B cell (primary cell): Measurements from ENCODE around the gene FSIP1. TPM values are rescaled to one million over a fixed set of nuclear protein-coding genes. Genes with fewer than 3 reads are reported as not detected.

Experiments
- ATAC-seq: fragments of 200-7000 bp; cut with Tn5 transposase; one replicate; pipeline ENCODE4 v1.10.0; 2021; ENCODE audit warnings: low read depth, mild to moderate bottlenecking, moderate number of reproducible peaks, moderate library complexity
- CTCF ChIA-PET: fragments of 350-600 bp; sonication (Branson Sonifier 250); formaldehyde crosslinking; loops from one replicate; lab custom pipeline; 2021; ENCODE audit warnings: antibody characterized with exemption, inconsistent platforms; lab: Charles Lee
- POLR2A ChIA-PET: fragments of 350-600 bp; sonication (Branson Sonifier 250); formaldehyde crosslinking; loops from one replicate; lab custom pipeline; 2021; ENCODE audit warnings: antibody characterized with exemption; lab: Charles Lee
- DNase-seq: peaks from one replicate; pipeline ENCODE4 v3.0.0; 2013
- H2AFZ ChIP-seq: 2 replicates; pipeline ENCODE4 v1.6.1; 2012; ENCODE audit warnings: mild to moderate bottlenecking, low read depth, low read length; ENCODE audit not compliant: insufficient read depth, poor library complexity, severe bottlenecking
- H3K27ac ChIP-seq, 2 donors: 1 replicate in 1 of 2; 2 replicates in 1 of 2; pipeline ENCODE4 v1.5.1; 2012 to 2013; ENCODE audit warnings: low read length in 2 of 2, mild to moderate bottlenecking in 2 of 2, moderate library complexity in 1 of 2
- H3K27me3 ChIP-seq, 4 experiments: fragments of 200-600 bp in 1 of 4; sonication (generic) in 1 of 4; replicated peaks in 1 of 4; 1 replicate in 2 of 4; 2 replicates in 2 of 4; pipeline versions ENCODE4 v1.6.1 to v1.7.0; 2013 to 2016; ENCODE audit warnings: low read length in 3 of 4, mild to moderate bottlenecking in 2 of 4, mixed read lengths in 1 of 4, moderate library complexity in 1 of 4; ENCODE audit not compliant: insufficient read depth in 4 of 4, control insufficient read depth in 3 of 4; ENCODE audit errors: control extremely low read depth in 1 of 4
- H3K36me3 ChIP-seq, 2 experiments: replicated peaks in 1 of 2; 1 replicate in 1 of 2; 2 replicates in 1 of 2; pipeline versions ENCODE4 v1.6.1 to v1.7.1; 2013; ENCODE audit warnings: low read length in 1 of 2; ENCODE audit not compliant: insufficient read depth in 2 of 2, control insufficient read depth in 1 of 2; ENCODE audit errors: control extremely low read depth in 1 of 2, extremely low read depth in 1 of 2
- H3K4me1 ChIP-seq, 2 donors: fragments of 200-600 bp in 1 of 2; sonication (generic) in 1 of 2; 1 replicate in 1 of 2; 2 replicates in 1 of 2; pipeline versions ENCODE4 v1.5.1 to v1.6.1; 2013 to 2017; ENCODE audit warnings: low read length in 2 of 2; ENCODE audit not compliant: control insufficient read depth in 2 of 2, insufficient read depth in 2 of 2
- H3K4me2 ChIP-seq: replicated peaks from 2 replicates; pipeline ENCODE3; 2012; ENCODE audit warnings: mild to moderate bottlenecking, low read depth, low read length; ENCODE audit not compliant: poor library complexity, severe bottlenecking
- H3K4me3 ChIP-seq, 5 experiments: fragments of 200-600 bp in 1 of 5; sonication (generic) in 1 of 5; 1 replicate in 3 of 5; 2 replicates in 2 of 5; pipeline versions ENCODE4 v1.5.1 to v1.7.0; 2011 to 2016; ENCODE audit warnings: low read length in 4 of 5, mild to moderate bottlenecking in 4 of 5, low read depth in 2 of 5, control low read depth in 1 of 5, moderate library complexity in 1 of 5; ENCODE audit not compliant: insufficient read depth in 1 of 5; ENCODE audit errors: control extremely low read depth in 1 of 5, extremely low read depth in 1 of 5
- H3K79me2 ChIP-seq: fragments of 200-600 bp; sonication (generic); one replicate; pipeline ENCODE4 v1.6.0; 2016; ENCODE audit warnings: low read length; ENCODE audit not compliant: control insufficient read depth, insufficient read depth
- H3K9ac ChIP-seq: fragments of 200-600 bp; sonication (generic); 2 replicates; pipeline ENCODE4 v1.6.1; 2017; ENCODE audit warnings: mild to moderate bottlenecking, low read length, moderate library complexity
- H3K9me3 ChIP-seq, 3 donors: one replicate each; pipeline versions ENCODE4 v1.6.1 to v1.7.1; 2013; ENCODE audit warnings: low read length in 2 of 3; ENCODE audit not compliant: control insufficient read depth in 2 of 3, insufficient read depth in 1 of 3; ENCODE audit errors: control extremely low read depth in 1 of 3
- H4K20me1 ChIP-seq: 2 replicates; pipeline ENCODE4 v1.6.0; 2012; ENCODE audit warnings: mild to moderate bottlenecking, low read length; ENCODE audit not compliant: insufficient read depth, control insufficient read depth, poor library complexity, severe bottlenecking
- H3K27ac Mint-ChIP-seq: one replicate; pipeline ENCODE4 v1.8.0; 2021; ENCODE audit warnings: mixed read lengths
- H3K27me3 Mint-ChIP-seq: one replicate; pipeline ENCODE4 v1.8.0; 2021; ENCODE audit warnings: mixed read lengths
- H3K4me1 Mint-ChIP-seq: one replicate; pipeline ENCODE4 v1.8.0; 2021; ENCODE audit warnings: mixed read lengths
- H3K4me3 Mint-ChIP-seq: one replicate; pipeline ENCODE4 v1.8.0; 2021; ENCODE audit warnings: mixed read lengths
- H3K9me3 Mint-ChIP-seq: one replicate; pipeline ENCODE4 v1.8.0; 2022; ENCODE audit warnings: mixed read lengths; ENCODE audit not compliant: insufficient read depth
- CTCF ChIP-seq: fragments of 200-600 bp; IDR thresholded peaks from one replicate; pipeline ENCODE4 v1.8.0; 2022; ENCODE audit warnings: antibody characterized with exemption, mild to moderate bottlenecking
- EZH2 ChIP-seq: IDR thresholded peaks from 2 replicates; pipeline ENCODE4 v1.6.1; 2012; ENCODE audit warnings: borderline replicate concordance, low read depth, mild to moderate bottlenecking, moderate library complexity, low read length; ENCODE audit not compliant: insufficient read depth, poor library complexity, severe bottlenecking
- WGBS: methylation state at CpG from one replicate; pipeline ENCODE4 v1.1.5; 2013; ENCODE audit warnings: missing lambda C conversion rate; ENCODE audit not compliant: insufficient coverage; 5-methylcytosine and 5-hydroxymethylcytosine counted together
- intact Hi-C: fragments of 100-400 bp; cut with micrococcal nuclease; formaldehyde crosslinking; loops from one replicate; pipeline ENCODE4 v1.10.0; 2022
- polyA plus RNA-seq: library from polyadenylated mRNA; depleted of rRNA; stranded (reverse); fragments of >200 nt; gene quantifications from 2 replicates; pipeline ENCODE4 v1.2.3, GENCODE V29; 2012
- total RNA-seq, 2 donors: library from RNA; stranded (reverse); fragments of 120-200 nt in 1 of 2; gene quantifications; 1 replicate in 1 of 2; 2 replicates in 1 of 2; pipeline versions ENCODE4 v1.2.3 to v1.2.4, GENCODE V29; 2013 to 2022

FSIP1 gene
- total and polyA plus RNA-seq, 2 donors (not counting 1 experiment from before 2014, with no cell fraction given): 0.19 to 0.49 TPM

GRCh38 chr15:39579487-39580116, 203.0 kb downstream of the FSIP1 start:
- 84% methylated on average over 11 of the region's 18 CpGs for WGBS
- Histone ChIP-seq H3K79me2 (no peaks in the 10 kb centered on the region), H3K36me3 (no peaks in the 10 kb centered on the region), H3K9ac (no peak overlapping the region), H3K4me1 (peaks cover 6 to 20% of the 10 kb centered on the region in 2 donors), H3K27me3 (peaks cover 0 to 28% (median 4%) of the 10 kb centered on the region in 4 experiments), H4K20me1 (no peaks in the 10 kb centered on the region), H3K27ac (no peak overlapping the region), H2AFZ (no peak overlapping the region), H3K4me2 (peak overlapping the region; percentile 60), H3K4me3 (no peak overlapping the region), H3K9me3 (no peaks in the 10 kb centered on the region)
- CTCF ChIA-PET: interaction anchor here (1.4 kb wide), 1 partner anchor 9 kb away, joined by 3 read pairs; no protein-coding TSS in a partner anchor
- TF ChIP-seq EZH2: no peak
- TF ChIP-seq CTCF: no peak
- peak overlapping the region; percentile 69 for H3K4me3 Mint-ChIP-seq
- ATAC-seq: no peak
- intact Hi-C loops: no loop called here
- no peaks in the 10 kb centered on the region for H3K9me3 Mint-ChIP-seq
- peaks cover 13% of the 10 kb centered on the region for H3K4me1 Mint-ChIP-seq
- peaks cover 64% of the 10 kb centered on the region for H3K27me3 Mint-ChIP-seq
- no peak overlapping the region for H3K27ac Mint-ChIP-seq
- DNase-seq: no peak
- POLR2A ChIA-PET: no interaction called here

- Histone ChIP-seq H3K27me3 (peaks cover 0 to 28% (median 4%) of the 10 kb centered on the region in 4 experiments), H3K36me3 (no peaks in the 10 kb centered on the region), H3K4me1 (peaks cover 6 to 20% of the 10 kb centered on the region in 2 donors), H3K4me3 (no peak overlapping the region), H3K9me3 (no peaks in the 10 kb centered on the region), H2AFZ (no peak overlapping the region), H3K79me2 (no peaks in the 10 kb centered on the region), H3K27ac (no peak overlapping the region), H3K9ac (no peak overlapping the region), H4K20me1 (no peaks in the 10 kb centered on the region), H3K4me2 (no peak overlapping the region)
- intact Hi-C loops: no loop called here
- no peak overlapping the region for H3K27ac Mint-ChIP-seq
- H3K4me3 Mint-ChIP-seq: no peak overlapping the region
- WGBS: no CpG with 5 or more reads among the region's 5 CpGs
- H3K4me1 Mint-ChIP-seq: peaks cover 13% of the 10 kb centered on the region
- H3K9me3 Mint-ChIP-seq: no peaks in the 10 kb centered on the region
- ATAC-seq (no peak), DNase-seq (no peak)
- ChIA-PET POLR2A (no interaction called here), CTCF (no interaction called here)
- TF ChIP-seq CTCF: no peak
- no peak for TF ChIP-seq EZH2
- H3K27me3 Mint-ChIP-seq: peaks cover 63% of the 10 kb centered on the region
Observed at GRCh38 chr15:39578851-39579486, 203.7 kb downstream of the FSIP1 start.
